GM18505 (cell line): ENCODE data around the gene SLX9.

Experiments
- ATAC-seq: cut with Tn5 transposase; IDR thresholded peaks from one replicate; pipeline ENCODE4 v1.9.1; 2021; ENCODE audit not compliant: unreplicated experiment
- POLR2A ChIP-seq: IDR thresholded peaks from 4 replicates; pipeline ENCODE4 v1.6.1; 2011; ENCODE audit warnings: borderline replicate concordance; ENCODE audit not compliant: insufficient read depth, insufficient read length; ENCODE audit errors: extremely low read depth

Gene SLX9

GRCh38 chr21:44947111-44947929 is 7.5 kb downstream of the SLX9 start:
- no peak for TF ChIP-seq POLR2A
- no peak for ATAC-seq

- TF ChIP-seq POLR2A = no peak
- ATAC-seq = no peak
Measured at GRCh38 chr21:44947930-44948331, 8.1 kb downstream of the SLX9 start.

- ATAC-seq = no peak
- no peak for TF ChIP-seq POLR2A
Measured at GRCh38 chr21:44948426-44949120, 8.7 kb downstream of the SLX9 start.

GRCh38 chr21:44949161-44949778 is 9.4 kb downstream of the SLX9 start:
- no peak for TF ChIP-seq POLR2A
- ATAC-seq = no peak

GRCh38 chr21:44949779-44950198 is 10.0 kb downstream of the SLX9 start:
- TF ChIP-seq POLR2A = no peak
- no peak for ATAC-seq

GRCh38 chr21:44950351-44950750 is 10.5 kb downstream of the SLX9 start:
- no peak for TF ChIP-seq POLR2A
- ATAC-seq = no peak

- no peak for ATAC-seq
Measured at GRCh38 chr21:44951186-44951915, 11.5 kb downstream of the SLX9 start.

GRCh38 chr21:44952116-44952928 is 12.5 kb downstream of the SLX9 start:
- no peak for TF ChIP-seq POLR2A
- no peak for ATAC-seq

More at GRCh38 chr21:44951186-44951915, 11.5 kb downstream of the SLX9 start:
- TF ChIP-seq POLR2A = no peak

- no peak for TF ChIP-seq POLR2A
Measured at GRCh38 chr21:44952929-44953627, 13.2 kb downstream of the SLX9 start.

GRCh38 chr21:44953628-44954021 is 13.8 kb downstream of the SLX9 start:
- no peak for ATAC-seq
- TF ChIP-seq POLR2A = no peak

More at GRCh38 chr21:44952929-44953627, 13.2 kb downstream of the SLX9 start:
- ATAC-seq = no peak

- no peak for ATAC-seq
- no peak for TF ChIP-seq POLR2A
Measured at GRCh38 chr21:44954281-44954771, 14.5 kb downstream of the SLX9 start.
